Body of pancreas (tissue), 4 donors: Measurements from ENCODE around the gene LRRC47. TPM values are rescaled to one million over a fixed set of nuclear protein-coding genes. Genes with fewer than 3 reads are reported as not detected.
A peak's percentile ranks its signal among the peaks of the same experiment; 100 is the strongest.

Experiments used
- ATAC-seq: fragments of 150-250 bp; one replicate; pipeline ENCODE4 v1.9.1; 2016
- DNase-seq, 4 donors: peaks; one replicate each; pipeline ENCODE4 v3.0.0-alpha.2; 2019
- H3K27ac ChIP-seq, 4 donors: fragments of 200-600 bp; sonication (generic); 1 replicate in 3 of 4; 2 replicates in 1 of 4; pipeline versions ENCODE4 v1.5.1 to v1.6.1; 2016 to 2019; ENCODE audit warnings: mild to moderate bottlenecking in 1 of 4, mixed read lengths in 1 of 4, moderate library complexity in 1 of 4
- H3K27me3 ChIP-seq, 2 donors: fragments of 200-600 bp; sonication (generic); one replicate each; pipeline ENCODE4 v1.6.0; 2016; ENCODE audit warnings: mild to moderate bottlenecking in 1 of 2
- H3K36me3 ChIP-seq, 2 donors: fragments of 200-600 bp; sonication (generic); replicated peaks in 1 of 2; 2 replicates each; pipeline ENCODE4 v1.5.1; 2016; ENCODE audit warnings: low read depth in 2 of 2; ENCODE audit not compliant: insufficient read depth in 1 of 2
- H3K4me1 ChIP-seq: fragments of 200-600 bp; sonication (generic); one replicate; pipeline ENCODE4 v1.6.0; 2016
- H3K4me3 ChIP-seq, 2 donors: fragments of 200-600 bp; sonication (generic); 1 replicate in 1 of 2; 2 replicates in 1 of 2; pipeline ENCODE4 v1.5.1; 2016 to 2019
- H3K9me3 ChIP-seq, 3 donors: fragments of 200-600 bp; sonication (generic); 1 replicate in 2 of 3; 2 replicates in 1 of 3; pipeline ENCODE4 v1.5.1; 2016
- POLR2A ChIP-seq, 3 donors: fragments of 450-650 bp; IDR thresholded peaks; one replicate each; pipeline ENCODE4 v1.6.1; 2016; ENCODE audit warnings: antibody characterized with exemption in 3 of 3, mild to moderate bottlenecking in 2 of 3
- WGBS, 2 donors: methylation state at CpG; one replicate each; pipeline ENCODE4 v1.1.5; 2017; 5-methylcytosine and 5-hydroxymethylcytosine counted together
- intact Hi-C: fragments of 100-400 bp; cut with DNase I; formaldehyde crosslinking; loops from one replicate; pipeline ENCODE4 v1.15.1; 2023
- total RNA-seq, 2 donors: library from RNA; depleted of rRNA; stranded (reverse); fragments of >200 nt; gene quantifications; one replicate each; pipeline ENCODE4 v1.1.0, GENCODE V29; 2016
- TF ChIP-seq, protein P1 (sequence below), 7 experiments: fragments of 450-650 bp in 4 of 7; fragments of 200-600 bp in 3 of 7; sonication (generic) in 3 of 7; IDR thresholded peaks; one replicate each; pipeline ENCODE4 v1.5.1; 2016 to 2019; ENCODE audit warnings: antibody characterized with exemption in 7 of 7

The LRRC47 gene
- 10 to 100 TPM; 40.0 to 49.4 TPM for total RNA-seq

DNA sequence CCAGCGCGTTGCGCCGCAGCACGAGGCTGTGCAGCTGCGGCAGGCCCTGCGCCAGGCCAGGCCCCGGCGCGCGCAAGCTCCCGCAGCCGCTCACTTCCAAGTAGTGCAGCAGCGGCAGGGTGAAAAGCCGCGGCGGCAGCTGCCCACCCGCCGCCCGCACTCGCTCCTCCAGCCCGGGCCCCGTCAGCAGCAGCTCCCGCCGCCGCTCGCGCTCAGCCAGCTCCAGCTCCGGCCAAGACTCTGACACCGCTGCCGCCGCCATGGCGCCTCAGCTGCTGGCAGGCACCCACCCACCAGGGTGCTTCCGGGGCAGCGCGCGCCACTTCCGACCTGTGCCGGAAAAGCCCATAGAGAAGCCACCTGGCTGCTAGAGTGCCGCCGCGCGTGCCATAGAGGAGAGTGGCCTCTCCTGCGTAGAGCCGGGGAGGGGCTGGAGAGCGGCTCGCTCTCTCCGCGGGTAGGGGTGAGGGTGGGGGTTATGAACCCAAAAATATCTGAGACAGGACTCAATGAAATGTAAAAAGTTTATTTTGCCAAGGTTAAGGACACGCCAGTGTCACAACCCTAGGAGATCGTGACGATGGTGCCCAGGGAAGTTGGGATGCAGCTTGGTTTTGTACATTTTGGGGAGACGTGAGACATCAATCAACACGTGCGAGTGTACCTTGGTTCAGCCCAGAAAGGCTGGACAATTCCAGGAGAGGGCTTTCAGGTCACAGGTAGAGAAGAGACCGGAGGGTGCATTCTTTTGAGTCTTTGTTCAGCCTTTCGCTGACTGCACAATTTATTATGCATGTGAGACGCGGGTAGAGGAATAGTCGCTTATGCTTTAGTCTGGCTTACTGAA lies at the start of gene LRRC47:
Gene LRRC47, minus strand, starts transcription at position 284 of the 847 bp plus-strand sequence. Its CDS starts 22 bp downstream, at position 262.
- Histone ChIP-seq H3K9me3 (no peaks in the 10 kb centered on the region), H3K36me3 (no peaks in the 10 kb centered on the region), H3K27me3 (no peaks in the 10 kb centered on the region), H3K27ac (peak within 1 kb of the TSS; percentile 39 to 72 (median 68)), H3K4me1 (peaks cover 34% of the 10 kb centered on the region), H3K4me3 (peak within 1 kb of the TSS; percentile 74 to 83)
- intact Hi-C loops: no loop called here
- ATAC-seq: peak; percentile 100
- 2% methylated on average over 31 to 47 of the region's 60 CpGs for WGBS, 2 donors
- DNase-seq: peak; percentile 93 to 96 (median 94)
- TF ChIP-seq, protein P1, sequence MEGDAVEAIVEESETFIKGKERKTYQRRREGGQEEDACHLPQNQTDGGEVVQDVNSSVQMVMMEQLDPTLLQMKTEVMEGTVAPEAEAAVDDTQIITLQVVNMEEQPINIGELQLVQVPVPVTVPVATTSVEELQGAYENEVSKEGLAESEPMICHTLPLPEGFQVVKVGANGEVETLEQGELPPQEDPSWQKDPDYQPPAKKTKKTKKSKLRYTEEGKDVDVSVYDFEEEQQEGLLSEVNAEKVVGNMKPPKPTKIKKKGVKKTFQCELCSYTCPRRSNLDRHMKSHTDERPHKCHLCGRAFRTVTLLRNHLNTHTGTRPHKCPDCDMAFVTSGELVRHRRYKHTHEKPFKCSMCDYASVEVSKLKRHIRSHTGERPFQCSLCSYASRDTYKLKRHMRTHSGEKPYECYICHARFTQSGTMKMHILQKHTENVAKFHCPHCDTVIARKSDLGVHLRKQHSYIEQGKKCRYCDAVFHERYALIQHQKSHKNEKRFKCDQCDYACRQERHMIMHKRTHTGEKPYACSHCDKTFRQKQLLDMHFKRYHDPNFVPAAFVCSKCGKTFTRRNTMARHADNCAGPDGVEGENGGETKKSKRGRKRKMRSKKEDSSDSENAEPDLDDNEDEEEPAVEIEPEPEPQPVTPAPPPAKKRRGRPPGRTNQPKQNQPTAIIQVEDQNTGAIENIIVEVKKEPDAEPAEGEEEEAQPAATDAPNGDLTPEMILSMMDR (IDR thresholded peaks at IDR 0.05): peak in 3 of 7 experiments; percentile 38 to 43 (median 40)
- TF ChIP-seq POLR2A (IDR thresholded peaks at IDR 0.05): peak; percentile 66 to 81 (median 81)

DNA sequence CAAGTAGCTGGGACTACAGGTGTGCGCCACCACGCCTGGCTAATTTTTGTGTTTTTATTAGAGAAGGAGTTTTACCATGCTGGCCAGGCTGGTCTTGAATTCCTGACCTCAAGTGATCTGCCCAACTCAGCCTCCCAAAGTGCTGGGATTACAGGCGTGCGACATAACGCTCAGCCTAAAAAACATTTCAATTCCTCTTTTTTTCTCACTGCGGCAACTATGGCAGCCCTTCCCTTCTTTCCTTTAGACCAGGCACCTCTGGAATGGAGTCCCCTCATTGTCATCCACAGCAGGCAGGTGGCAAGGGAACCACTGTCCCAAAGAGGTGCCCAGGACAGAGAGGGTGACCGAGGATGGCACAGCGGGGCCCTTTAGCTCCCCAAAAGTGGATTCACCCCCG lies 46.6 kb upstream of the LRRC47 start:
- peaks cover 0 to 3% (median 0%) of the 10 kb centered on the region in 3 donors for H3K9me3 ChIP-seq
- no peak overlapping the region for H3K4me3 ChIP-seq
- intact Hi-C loops: no loop called here
- DNase-seq: no peak
- no peak overlapping the region for H3K27ac ChIP-seq
- 91 to 97% methylated on average over 9 of the region's 9 CpGs for WGBS, 2 donors
- ATAC-seq: no peak
- TF ChIP-seq, protein P1 (IDR thresholded peaks at IDR 0.05): no peak
- TF ChIP-seq POLR2A (IDR thresholded peaks at IDR 0.05): no peak
- H3K27me3 ChIP-seq: no peaks in the 10 kb centered on the region
- H3K4me1 ChIP-seq: no peaks in the 10 kb centered on the region
- peaks cover under 1 to 39% of the 10 kb centered on the region in 2 donors for H3K36me3 ChIP-seq

DNA sequence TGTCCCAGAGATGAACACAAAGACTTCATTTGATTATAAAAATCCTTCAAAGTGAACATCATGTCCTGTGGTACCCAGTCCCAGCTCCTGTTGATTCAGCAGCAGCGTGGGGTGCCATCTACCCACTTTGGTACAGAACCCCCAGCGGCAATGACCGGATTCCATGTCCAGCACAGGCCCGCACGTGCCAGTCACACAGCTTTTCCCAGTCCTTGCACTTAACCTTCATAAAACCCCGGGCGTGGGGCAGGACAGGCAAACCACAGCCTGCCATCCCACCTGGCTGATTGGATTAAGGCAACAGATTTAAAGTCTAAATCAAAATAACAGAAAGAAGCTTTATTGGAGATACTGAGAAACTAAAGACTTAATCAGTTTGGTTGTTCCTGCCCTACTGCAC lies 45.2 kb upstream of the LRRC47 start:
- no peak for TF ChIP-seq POLR2A (IDR thresholded peaks at IDR 0.05)
- TF ChIP-seq, protein P1 (IDR thresholded peaks at IDR 0.05): no peak
- no peaks in the 10 kb centered on the region for H3K4me1 ChIP-seq
- 97 to 99% methylated on average over 7 of the region's 7 CpGs for WGBS, 2 donors
- no peak for ATAC-seq
- H3K27ac ChIP-seq: no peak overlapping the region
- no peak overlapping the region for H3K4me3 ChIP-seq
- no peak for DNase-seq
- peaks cover 12 to 39% of the 10 kb centered on the region in 2 donors for H3K36me3 ChIP-seq
- peaks cover 0 to 11% (median 0%) of the 10 kb centered on the region in 3 donors for H3K9me3 ChIP-seq
- no peaks in the 10 kb centered on the region for H3K27me3 ChIP-seq
- intact Hi-C loops: no loop called here

DNA sequence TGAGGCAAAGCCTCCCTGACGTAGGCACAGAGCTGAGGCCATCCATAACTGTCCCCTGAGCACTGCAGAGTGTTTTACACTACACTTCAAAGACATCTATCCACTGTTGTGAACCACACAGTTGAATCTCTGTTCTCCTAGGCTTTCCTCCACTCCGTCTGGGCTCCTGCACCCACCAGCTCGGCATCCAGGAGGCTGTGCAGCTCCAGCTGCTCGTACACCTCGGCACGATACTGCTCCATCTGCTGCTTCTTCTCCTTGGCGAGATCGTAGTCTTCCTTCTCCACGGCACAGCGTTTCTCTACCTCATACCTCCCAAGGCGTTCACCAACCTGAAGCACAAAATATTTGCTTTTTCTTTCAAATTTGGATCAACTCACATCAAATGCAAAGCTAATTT lies 42.5 kb upstream of the LRRC47 start:
- H3K27ac ChIP-seq: no peak overlapping the region
- peaks cover 12 to 41% of the 10 kb centered on the region in 2 donors for H3K36me3 ChIP-seq
- peaks cover 0 to 11% (median 0%) of the 10 kb centered on the region in 3 donors for H3K9me3 ChIP-seq
- ATAC-seq: no peak
- 97 to 98% methylated on average over 11 of the region's 11 CpGs for WGBS, 2 donors
- H3K27me3 ChIP-seq: no peaks in the 10 kb centered on the region
- no peak for DNase-seq
- TF ChIP-seq, protein P1 (IDR thresholded peaks at IDR 0.05): no peak
- no peak for TF ChIP-seq POLR2A (IDR thresholded peaks at IDR 0.05)
- intact Hi-C loops: no loop called here
- no peak overlapping the region for H3K4me3 ChIP-seq
- no peaks in the 10 kb centered on the region for H3K4me1 ChIP-seq
